OCI-LY7 (cell line): Measurements from ENCODE around the gene GALNT6. TPM values are rescaled to one million over a fixed set of nuclear protein-coding genes. Genes with fewer than 3 reads are reported as not detected.

Experiments used
- BruUV-seq: library from RNA; stranded (reverse); fragments of 400-500 nt; replicated peaks from 2 replicates; lab custom pipeline; 2021; lab: Mats Ljungman, UMichigan
- CTCF ChIA-PET: fragments of 300-600 bp; sonication (Branson Sonifier 250); formaldehyde crosslinking; loops from one replicate; lab custom pipeline; 2022; ENCODE audit warnings: antibody characterized with exemption; ENCODE audit not compliant: unreplicated experiment; lab: Charles Lee
- POLR2A ChIA-PET: fragments of 300-600 bp; sonication (Branson Sonifier 250); formaldehyde crosslinking; loops from one replicate; lab custom pipeline; 2022; ENCODE audit warnings: antibody characterized with exemption; lab: Charles Lee
- DNase-seq: peaks from one replicate; pipeline ENCODE4 v3.0.0-alpha.2; 2015; ENCODE audit warnings: low spot score
- H2AFZ ChIP-seq: fragments of 200-600 bp; sonication (generic), shearing (Covaris generic); 2 replicates; pipeline ENCODE4 v1.6.1; 2014; ENCODE audit warnings: mild to moderate bottlenecking, antibody characterized with exemption, low read length, moderate library complexity
- H3K27ac ChIP-seq: fragments of 200-600 bp; sonication (generic); 2 replicates; pipeline ENCODE4 v1.5.1; 2014; ENCODE audit warnings: mixed run types, low read depth, mild to moderate bottlenecking, moderate library complexity, low read length, inconsistent platforms; ENCODE audit not compliant: poor library complexity, severe bottlenecking
- H3K36me3 ChIP-seq: fragments of 200-600 bp; sonication (generic); 2 replicates; pipeline ENCODE4 v1.6.1; 2014; ENCODE audit warnings: mild to moderate bottlenecking, antibody characterized with exemption, low read length, moderate library complexity, mixed read lengths; ENCODE audit not compliant: insufficient read depth
- H3K4me1 ChIP-seq: fragments of 200-600 bp; sonication (generic); 2 replicates; pipeline ENCODE4 v1.5.1; 2014; ENCODE audit warnings: mild to moderate bottlenecking, low read length; ENCODE audit not compliant: insufficient read depth, poor library complexity, severe bottlenecking
- H3K4me2 ChIP-seq: fragments of 200-600 bp; sonication (generic); 2 replicates; pipeline ENCODE4 v1.6.1; 2014; ENCODE audit warnings: mild to moderate bottlenecking, low read length
- H3K4me3 ChIP-seq: fragments of 200-600 bp; sonication (generic); 2 replicates; pipeline ENCODE4 v1.5.1; 2014; ENCODE audit warnings: mild to moderate bottlenecking, low read depth, low read length; ENCODE audit not compliant: poor library complexity, severe bottlenecking
- H3K79me2 ChIP-seq: fragments of 200-600 bp; sonication (generic); 2 replicates; pipeline ENCODE4 v1.6.1; 2016; ENCODE audit warnings: low read depth, mild to moderate bottlenecking, low read length, moderate library complexity, mixed read lengths; ENCODE audit not compliant: insufficient read depth
- H3K9me2 ChIP-seq: fragments of 200-600 bp; sonication (generic); 2 replicates; pipeline ENCODE4 v1.6.1; 2016; ENCODE audit warnings: mild to moderate bottlenecking, low read length, mixed read lengths; ENCODE audit not compliant: insufficient read depth
- H3K9me3 ChIP-seq: fragments of 200-600 bp; sonication (generic); 2 replicates; pipeline ENCODE4 v1.6.1; 2014; ENCODE audit warnings: mild to moderate bottlenecking, mixed run types, low read length, mixed read lengths
- H4K20me1 ChIP-seq: fragments of 200-600 bp; sonication (generic); 2 replicates; pipeline ENCODE4 v1.6.1; 2014; ENCODE audit warnings: mild to moderate bottlenecking, antibody characterized with exemption, low read length, moderate library complexity, mixed read lengths; ENCODE audit not compliant: insufficient read depth
- CTCF ChIP-seq: fragments of 200-600 bp; sonication (generic); conservative IDR thresholded peaks from 2 replicates; pipeline ENCODE4 v1.5.1; 2014; ENCODE audit warnings: mild to moderate bottlenecking, antibody characterized with exemption, low read length, moderate library complexity, mixed read lengths
- EZH2phosphoT487 ChIP-seq: fragments of 200-600 bp; sonication (generic); IDR thresholded peaks from 2 replicates; pipeline ENCODE4 v1.6.1; 2018; ENCODE audit warnings: low read depth, borderline replicate concordance, mild to moderate bottlenecking, mixed run types, antibody characterized with exemption, low read length, moderate library complexity, mixed read lengths
- intact Hi-C: fragments of 100-400 bp; cut with micrococcal nuclease; formaldehyde crosslinking; loops from one replicate; pipeline ENCODE4 v1.10.0; 2022; ENCODE audit not compliant: unreplicated experiment
- total RNA-seq, 2 experiments: library from RNA; depleted of rRNA in 1 of 2; stranded (reverse); fragments of >200 nt in 1 of 2; shearing (Covaris generic) in 1 of 2; gene quantifications; 2 replicates each; pipeline ENCODE4 v1.2.3, GENCODE V29; 2014 to 2022

Gene GALNT6
- total RNA-seq, 2 experiments from 2014 or later, result 1.4 to 4.8 TPM

DNA sequence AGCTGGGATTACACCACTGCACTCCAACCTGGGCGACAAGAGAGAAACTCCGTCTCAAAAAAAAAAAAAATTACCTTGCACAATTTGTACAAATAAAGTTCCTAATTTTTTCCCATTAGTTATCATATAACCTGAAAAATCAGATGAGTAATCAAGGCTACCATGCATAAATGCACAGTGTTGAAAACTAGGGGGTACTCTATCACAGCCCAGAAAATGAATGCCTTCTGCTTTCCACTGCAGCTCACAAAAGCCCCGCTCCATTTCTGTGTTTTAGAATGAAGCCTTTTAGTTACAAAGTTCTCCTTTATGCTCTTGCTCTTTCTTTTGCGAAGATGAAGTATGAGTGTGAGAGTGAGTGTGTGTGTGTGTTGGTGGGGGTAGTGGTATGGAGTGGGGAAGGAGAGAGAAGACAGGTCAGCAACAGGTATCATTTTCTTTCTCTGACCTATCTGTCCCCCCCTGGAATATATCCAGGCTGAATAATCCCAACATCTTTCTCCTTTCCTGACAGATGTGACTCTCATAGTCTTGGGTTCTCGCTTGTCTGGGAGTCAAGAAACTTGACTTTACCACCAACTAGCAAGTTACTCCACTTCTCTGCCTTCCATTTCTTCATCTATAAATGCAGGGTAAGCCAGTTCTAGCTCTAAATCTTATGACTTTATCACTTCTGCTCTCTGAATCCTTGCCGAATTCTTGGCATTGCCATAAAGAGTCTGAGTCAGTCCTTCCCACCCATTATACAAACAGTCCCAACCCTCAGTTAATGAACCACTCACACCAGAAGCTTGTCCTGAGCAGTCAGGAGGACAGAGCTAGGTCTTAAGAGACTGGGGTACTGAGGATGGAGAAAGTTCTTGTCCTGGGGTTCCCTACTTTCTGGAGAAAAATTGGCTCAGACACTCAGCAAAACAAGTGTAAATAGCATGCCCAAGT, 83.3 kb downstream of the GALNT6 start:
- Histone ChIP-seq H3K79me2 (no peaks in the 10 kb centered on the region), H2AFZ (no peak overlapping the region), H3K27ac (no peak overlapping the region), H4K20me1 (no peaks in the 10 kb centered on the region), H3K9me3 (no peaks in the 10 kb centered on the region), H3K36me3 (no peaks in the 10 kb centered on the region), H3K9me2 (no peaks in the 10 kb centered on the region), H3K4me2 (no peak overlapping the region), H3K4me3 (no peak overlapping the region), H3K4me1 (no peaks in the 10 kb centered on the region)
- no peak for DNase-seq
- no TSS peak for BruUV-seq
- intact Hi-C loops, result no loop called here
- TF ChIP-seq EZH2phosphoT487, result no peak
- TF ChIP-seq CTCF, result no peak
- ChIA-PET CTCF (no interaction called here), POLR2A (interaction anchor here (0.6 to 0.7 kb wide), 2 partner anchors 12 to 147 kb away, joined by 3 read pairs; no protein-coding TSS in a partner anchor)

- no TSS peak for BruUV-seq
- DNase-seq, result no peak
- Histone ChIP-seq H3K9me2 (no peaks in the 10 kb centered on the region), H3K4me2 (no peak overlapping the region), H3K4me1 (no peaks in the 10 kb centered on the region), H3K79me2 (no peaks in the 10 kb centered on the region), H4K20me1 (no peaks in the 10 kb centered on the region), H2AFZ (no peak overlapping the region), H3K4me3 (no peak overlapping the region), H3K27ac (no peak overlapping the region), H3K9me3 (no peaks in the 10 kb centered on the region), H3K36me3 (no peaks in the 10 kb centered on the region)
- ChIA-PET POLR2A (interaction anchor here (0.5 to 1.3 kb wide), 2 partner anchors 12 to 47 kb away, joined by 3 to 4 read pairs; no protein-coding TSS in a partner anchor), CTCF (no interaction called here)
- intact Hi-C loops, result no loop called here
- TF ChIP-seq EZH2phosphoT487 (no peak), CTCF (no peak)
Measured at GRCh38 chr12:51306507-51306906, 84.7 kb downstream of the GALNT6 start.

Other genes starting within 250 kb of the GALNT6 start
- gene TFCP2, start 218.3 kb downstream of the GALNT6 start, total RNA-seq (2014; rRNA removed; shearing (Covaris generic)), result 7.1 and 7.2 TPM in 2 replicates
- gene TFCP2, start 218.3 kb downstream of the GALNT6 start, total RNA-seq (2022), result 10.2 and 11.5 TPM in 2 replicates
- 1.2 and 2.6 TPM in 2 replicates for gene POU6F1, start 173.3 kb downstream of the GALNT6 start, total RNA-seq (2014; rRNA removed; shearing (Covaris generic))
- gene POU6F1, start 173.3 kb downstream of the GALNT6 start, total RNA-seq (2022), result 5.0 and 5.5 TPM in 2 replicates
- gene DAZAP2, start 152.6 kb downstream of the GALNT6 start, total RNA-seq (2014; rRNA removed; shearing (Covaris generic)), result 101 and 137 TPM in 2 replicates
- gene DAZAP2, start 152.6 kb downstream of the GALNT6 start, total RNA-seq (2022), result 131 and 153 TPM in 2 replicates
- not detected in 2 replicates for gene SMAGP, start 121.0 kb downstream of the GALNT6 start, total RNA-seq (2014; rRNA removed; shearing (Covaris generic))
- 1.9 and 2.6 TPM in 2 replicates for gene SMAGP, start 121.0 kb downstream of the GALNT6 start, total RNA-seq (2022)
- gene BIN2, start 67.2 kb downstream of the GALNT6 start, total RNA-seq (2014; rRNA removed; shearing (Covaris generic)), result 0.31 and 0.88 TPM in 2 replicates
- 9.7 and 14.7 TPM in 2 replicates for gene BIN2, start 67.2 kb downstream of the GALNT6 start, total RNA-seq (2022)
- gene CELA1, start 44.7 kb downstream of the GALNT6 start, total RNA-seq (2014; rRNA removed; shearing (Covaris generic)), result not detected in 2 replicates
- not detected in 2 replicates for gene CELA1, start 44.7 kb downstream of the GALNT6 start, total RNA-seq (2022)
- 0.21 and 1.0 TPM in 2 replicates for gene SLC4A8, start 33.4 kb upstream of the GALNT6 start, total RNA-seq (2014; rRNA removed; shearing (Covaris generic))
- gene SLC4A8, start 33.4 kb upstream of the GALNT6 start, total RNA-seq (2022), result 6.7 and 9.8 TPM in 2 replicates
- gene SCN8A, start 199.8 kb upstream of the GALNT6 start, total RNA-seq (2014; rRNA removed; shearing (Covaris generic)), result 0.88 and 5.9 TPM in 2 replicates
- gene SCN8A, start 199.8 kb upstream of the GALNT6 start, total RNA-seq (2022), result 2.6 and 3.5 TPM in 2 replicates